Transverse colon (tissue), 4 donors: ENCODE data around the gene FBXL2. TPM values are rescaled to one million over a fixed set of nuclear protein-coding genes. Genes with fewer than 3 reads are reported as not detected.
A peak's percentile ranks its signal among the peaks of the same experiment; 100 is the strongest.

ENCODE experiments used
- DNase-seq: peaks from one replicate; pipeline ENCODE4 v3.0.0-alpha.2; 2019
- H3K27ac ChIP-seq, 4 donors: fragments of 200-600 bp; sonication (generic); 2 replicates each; pipeline ENCODE4 v1.5.1; 2016 to 2018; ENCODE audit warnings: inconsistent platforms in 4 of 4
- H3K27me3 ChIP-seq: fragments of 200-600 bp; sonication (generic); 2 replicates; pipeline ENCODE4 v1.5.1; 2017; ENCODE audit warnings: inconsistent platforms
- H3K36me3 ChIP-seq, 4 donors: fragments of 200-600 bp; sonication (generic); 2 replicates each; pipeline ENCODE4 v1.5.1; 2017 to 2019; ENCODE audit warnings: inconsistent platforms in 4 of 4
- H3K4me1 ChIP-seq, 4 donors: fragments of 200-600 bp; sonication (generic); 2 replicates each; pipeline ENCODE4 v1.5.1; 2017 to 2020; ENCODE audit warnings: inconsistent platforms in 4 of 4
- H3K4me3 ChIP-seq, 4 donors: fragments of 200-600 bp; sonication (generic); 1 replicate in 1 of 4; 2 replicates in 3 of 4; pipeline versions ENCODE4 v1.5.1 to v1.6.1; 2017 to 2019; ENCODE audit warnings: inconsistent platforms in 4 of 4
- H3K9me3 ChIP-seq, 2 donors: fragments of 200-600 bp; sonication (generic); 2 replicates each; pipeline ENCODE4 v1.5.1; 2017 to 2019; ENCODE audit warnings: inconsistent platforms in 2 of 2
- EP300 ChIP-seq: sonication (generic); formaldehyde crosslinking; IDR thresholded peaks from one replicate; pipeline ENCODE4 v1.6.1; 2017; ENCODE audit warnings: antibody characterized with exemption, low read depth
- POLR2A ChIP-seq: fragments of 450-650 bp; IDR thresholded peaks from one replicate; pipeline ENCODE4 v1.6.1; 2016; ENCODE audit warnings: antibody characterized with exemption, mild to moderate bottlenecking, moderate library complexity
- POLR2AphosphoS5 ChIP-seq, 3 donors: sonication (generic); formaldehyde crosslinking; IDR thresholded peaks; one replicate each; pipeline ENCODE4 v1.6.1; 2016; ENCODE audit warnings: antibody characterized with exemption in 3 of 3
- WGBS, 2 donors: methylation state at CpG; one replicate each; pipeline ENCODE4 v1.1.5; 2018; ENCODE audit warnings: low coverage in 1 of 2; 5-methylcytosine and 5-hydroxymethylcytosine counted together
- in situ Hi-C, 4 donors: fragments of 200-750 bp; cut with MboI; loops; one replicate each; pipeline versions ENCODE4 v1.15.0 to v1.15.1; 2017; ENCODE audit warnings: low sequenced_read_pairs in 3 of 4, low pct_ligation_motif_present in 1 of 4, low pct_unique_long_range_greater_than_20kb in 1 of 4
- intact Hi-C: fragments of 100-400 bp; cut with DNase I; formaldehyde crosslinking; loops from one replicate; pipeline ENCODE4 v1.15.1; 2023; ENCODE audit warnings: low total_unique reads
- total RNA-seq, 4 donors: library from RNA; depleted of rRNA; stranded (reverse); fragments of >200 nt; gene quantifications; one replicate each; pipeline ENCODE4 v1.1.0, GENCODE V29; 2016
- TF ChIP-seq, protein P1 (sequence below), 5 experiments: fragments of 200-600 bp in 3 of 5; fragments of 450-650 bp in 2 of 5; sonication (generic) in 3 of 5; IDR thresholded peaks; 1 replicate in 2 of 5; 2 replicates in 3 of 5; pipeline ENCODE4 v1.5.1; 2016 to 2017; ENCODE audit warnings: antibody characterized with exemption in 5 of 5, inconsistent platforms in 3 of 5, mild to moderate bottlenecking in 2 of 5, moderate library complexity in 1 of 5

FBXL2 gene, protein sequence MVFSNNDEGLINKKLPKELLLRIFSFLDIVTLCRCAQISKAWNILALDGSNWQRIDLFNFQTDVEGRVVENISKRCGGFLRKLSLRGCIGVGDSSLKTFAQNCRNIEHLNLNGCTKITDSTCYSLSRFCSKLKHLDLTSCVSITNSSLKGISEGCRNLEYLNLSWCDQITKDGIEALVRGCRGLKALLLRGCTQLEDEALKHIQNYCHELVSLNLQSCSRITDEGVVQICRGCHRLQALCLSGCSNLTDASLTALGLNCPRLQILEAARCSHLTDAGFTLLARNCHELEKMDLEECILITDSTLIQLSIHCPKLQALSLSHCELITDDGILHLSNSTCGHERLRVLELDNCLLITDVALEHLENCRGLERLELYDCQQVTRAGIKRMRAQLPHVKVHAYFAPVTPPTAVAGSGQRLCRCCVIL
- total RNA-seq = 1 to 10 TPM; 1.6 to 3.0 (median 2.6) TPM

GRCh38 chr3:33277193-33277882 is at the start of gene FBXL2:
Gene FBXL2 (plus strand): TSS chr3:33277442. CDS start chr3:33277513, 71 bp downstream.
- H3K9me3 ChIP-seq = no peaks in the 10 kb centered on the region
- peak within 1 kb of the TSS; percentile 72 to 89 (median 78) for H3K4me3 ChIP-seq
- H3K4me1 ChIP-seq = peaks cover 0 to 17% (median 10%) of the 10 kb centered on the region in 4 donors
- 5% methylated on average over 14 of the region's 63 CpGs; no CpG with 5 or more reads in 1 of the 2 donors for WGBS, 2 donors
- H3K27me3 ChIP-seq = peaks cover 18% of the 10 kb centered on the region
- intact Hi-C loops (no loop called here), in situ Hi-C loops (no loop called here)
- no peak for TF ChIP-seq POLR2A
- TF ChIP-seq, protein P1, sequence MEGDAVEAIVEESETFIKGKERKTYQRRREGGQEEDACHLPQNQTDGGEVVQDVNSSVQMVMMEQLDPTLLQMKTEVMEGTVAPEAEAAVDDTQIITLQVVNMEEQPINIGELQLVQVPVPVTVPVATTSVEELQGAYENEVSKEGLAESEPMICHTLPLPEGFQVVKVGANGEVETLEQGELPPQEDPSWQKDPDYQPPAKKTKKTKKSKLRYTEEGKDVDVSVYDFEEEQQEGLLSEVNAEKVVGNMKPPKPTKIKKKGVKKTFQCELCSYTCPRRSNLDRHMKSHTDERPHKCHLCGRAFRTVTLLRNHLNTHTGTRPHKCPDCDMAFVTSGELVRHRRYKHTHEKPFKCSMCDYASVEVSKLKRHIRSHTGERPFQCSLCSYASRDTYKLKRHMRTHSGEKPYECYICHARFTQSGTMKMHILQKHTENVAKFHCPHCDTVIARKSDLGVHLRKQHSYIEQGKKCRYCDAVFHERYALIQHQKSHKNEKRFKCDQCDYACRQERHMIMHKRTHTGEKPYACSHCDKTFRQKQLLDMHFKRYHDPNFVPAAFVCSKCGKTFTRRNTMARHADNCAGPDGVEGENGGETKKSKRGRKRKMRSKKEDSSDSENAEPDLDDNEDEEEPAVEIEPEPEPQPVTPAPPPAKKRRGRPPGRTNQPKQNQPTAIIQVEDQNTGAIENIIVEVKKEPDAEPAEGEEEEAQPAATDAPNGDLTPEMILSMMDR (IDR thresholded peaks at IDR 0.05) = no peak
- TF ChIP-seq EP300 = no peak
- no peak for TF ChIP-seq POLR2AphosphoS5 (IDR thresholded peaks at IDR 0.05)
- no peaks in the 10 kb centered on the region for H3K36me3 ChIP-seq
- peak within 1 kb of the TSS in 2 of 4 donors; percentile 1 to 73 for H3K27ac ChIP-seq
- peak; percentile 24 for DNase-seq

- TF ChIP-seq EP300 (no peak), POLR2A (no peak), POLR2AphosphoS5 (IDR thresholded peaks at IDR 0.05) (no peak)
- TF ChIP-seq, protein P1 (IDR thresholded peaks at IDR 0.05) = no peak
- no peak for DNase-seq
- H3K4me1 ChIP-seq = no peaks in the 10 kb centered on the region
- no peaks in the 10 kb centered on the region for H3K36me3 ChIP-seq
- no peaks in the 10 kb centered on the region for H3K9me3 ChIP-seq
- no peak overlapping the region for H3K4me3 ChIP-seq
- no peaks in the 10 kb centered on the region for H3K27me3 ChIP-seq
- H3K27ac ChIP-seq = no peak overlapping the region
- 88 to 90% methylated on average over 3 of the region's 3 CpGs for WGBS, 2 donors
- in situ Hi-C loops (no loop called here), intact Hi-C loops (no loop called here)
These were observed 48.2 kb upstream of the FBXL2 start for GRCh38 chr3:33229066-33229465.

DNA sequence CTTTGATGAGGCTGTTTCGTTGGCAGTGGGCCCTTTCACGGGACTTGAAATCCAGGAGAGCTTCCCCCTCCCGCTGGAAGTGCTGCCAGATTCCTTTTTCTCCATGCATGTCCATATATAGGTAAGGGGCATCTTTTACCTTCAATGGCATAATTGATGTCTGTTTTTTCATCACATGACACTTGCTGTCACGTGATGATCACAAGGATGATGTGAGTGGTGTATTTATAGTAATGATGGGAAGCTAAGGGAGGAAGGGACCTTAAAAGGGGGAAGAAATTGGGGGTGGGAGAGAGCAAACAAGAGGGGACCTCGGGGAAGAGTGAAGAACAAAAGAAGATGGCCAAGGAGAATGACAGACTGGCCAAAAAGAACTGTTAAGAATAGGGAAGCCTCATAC is 47.3 kb upstream of the FBXL2 start:
- TF ChIP-seq POLR2A = no peak
- Histone ChIP-seq H3K27ac (no peak overlapping the region), H3K36me3 (no peaks in the 10 kb centered on the region), H3K4me3 (no peak overlapping the region), H3K4me1 (no peaks in the 10 kb centered on the region), H3K27me3 (no peaks in the 10 kb centered on the region), H3K9me3 (no peaks in the 10 kb centered on the region)
- 32 to 51% methylated on average over 4 to 5 of the region's 5 CpGs for WGBS, 2 donors
- intact Hi-C loops (no loop called here), in situ Hi-C loops (no loop called here)
- DNase-seq = no peak

GRCh38 chr3:33231756-33232465 is 45.3 kb upstream of the FBXL2 start:
- in situ Hi-C loops = no loop called here
- H3K27me3 ChIP-seq = no peaks in the 10 kb centered on the region
- DNase-seq = no peak
- no peak overlapping the region for H3K27ac ChIP-seq
- H3K9me3 ChIP-seq = no peaks in the 10 kb centered on the region
- H3K4me1 ChIP-seq = no peaks in the 10 kb centered on the region
- intact Hi-C loops = no loop called here
- H3K36me3 ChIP-seq = no peaks in the 10 kb centered on the region
- no peak overlapping the region for H3K4me3 ChIP-seq
- TF ChIP-seq EP300 (no peak), POLR2AphosphoS5 (IDR thresholded peaks at IDR 0.05) (no peak)
- TF ChIP-seq, protein P1 (IDR thresholded peaks at IDR 0.05) = no peak
- 46 to 75% methylated on average over 1 to 5 of the region's 5 CpGs for WGBS, 2 donors
